Suppressor macrophage (primary cell): Measurements from ENCODE around the gene GIT2.
A peak's percentile ranks its signal among the peaks of the same experiment; 100 is the strongest.
"Not testable (repeated sequence)": the region's sequence is repeated elsewhere in the genome, so short reads cannot be mapped to it uniquely, and the experiment has no call there.

Experiments
- DNase-seq, 4 experiments: peaks; one replicate each; pipeline ENCODE4 v3.0.0-alpha.2; 2020 to 2022

GIT2 gene

GRCh38 chr12:109944561-109945359 is 51.4 kb downstream of the GIT2 start:
- DNase-seq, result peak; percentile 23 to 61 (median 46)

GRCh38 chr12:109943811-109944210 is 52.4 kb downstream of the GIT2 start:
- DNase-seq, result no peak

- no peak for DNase-seq
Measured at GRCh38 chr12:109940339-109940923, 55.7 kb downstream of the GIT2 start.

- DNase-seq, result no peak
Measured at GRCh38 chr12:109939504-109939903, 56.7 kb downstream of the GIT2 start.

- DNase-seq, result no peak
Measured at GRCh38 chr12:109938947-109939346, 57.2 kb downstream of the GIT2 start.

- no peak for DNase-seq
Measured at GRCh38 chr12:109937371-109937770, 58.8 kb downstream of the GIT2 start.

GRCh38 chr12:109934026-109934425 is 62.1 kb downstream of the GIT2 start:
- DNase-seq, result no peak

GRCh38 chr12:109932878-109933503 is 63.2 kb downstream of the GIT2 start:
- DNase-seq, result no peak

GRCh38 chr12:109931143-109931542 is 65.0 kb downstream of the GIT2 start:
- DNase-seq, result no peak

- DNase-seq, result no peak
Measured at GRCh38 chr12:109930028-109930800, 66.0 kb downstream of the GIT2 start.

- not testable (repeated sequence) for DNase-seq
Measured at GRCh38 chr12:109929326-109929725, 66.8 kb downstream of the GIT2 start.

- peak in 3 of 4 experiments; percentile 18 to 31 (median 23) for DNase-seq
Measured at GRCh38 chr12:109928058-109928656, 68.0 kb downstream of the GIT2 start.

- DNase-seq, result peak; percentile 32 to 72 (median 64)
Measured at GRCh38 chr12:109927622-109928021, 68.5 kb downstream of the GIT2 start.

GRCh38 chr12:109926488-109927210 is 69.5 kb downstream of the GIT2 start:
- DNase-seq, result no peak

- no peak for DNase-seq
Measured at GRCh38 chr12:109926016-109926415, 70.2 kb downstream of the GIT2 start.

- DNase-seq, result no peak
Measured at GRCh38 chr12:109925185-109925840, 70.9 kb downstream of the GIT2 start.

- DNase-seq, result no peak
Measured at GRCh38 chr12:109923481-109924245, 72.5 kb downstream of the GIT2 start.

GRCh38 chr12:109923038-109923437 is 73.1 kb downstream of the GIT2 start:
- DNase-seq, result no peak

GRCh38 chr12:109921982-109922381 is 74.2 kb downstream of the GIT2 start:
- no peak for DNase-seq

GRCh38 chr12:109920261-109920780 is 75.8 kb downstream of the GIT2 start:
- DNase-seq, result no peak
